Neural progenitor cell (in vitro differentiated cells): Measurements from ENCODE around the gene POLR2L. TPM values are rescaled to one million over a fixed set of nuclear protein-coding genes. Genes with fewer than 3 reads are reported as not detected.

Source experiments
- DNase-seq: peaks from one replicate; pipeline ENCODE4 v3.0.0-alpha.2; 2016; ENCODE audit warnings: low spot score
- H2AFZ ChIP-seq: fragments of 200-600 bp; sonication (generic); replicated peaks from 2 replicates; pipeline ENCODE4 v1.6.1; 2016; ENCODE audit warnings: antibody characterized with exemption
- H3F3A ChIP-seq: fragments of 200-600 bp; sonication (generic); 2 replicates; pipeline ENCODE4 v1.6.1; 2016; ENCODE audit warnings: antibody characterized with exemption, low read depth
- H3K27ac ChIP-seq: fragments of 200-600 bp; sonication (generic); 2 replicates; pipeline ENCODE4 v1.5.1; 2016; ENCODE audit warnings: mild to moderate bottlenecking
- H3K27me3 ChIP-seq: fragments of 200-600 bp; sonication (generic); 2 replicates; pipeline ENCODE4 v1.6.1; 2016; ENCODE audit warnings: mild to moderate bottlenecking, moderate library complexity
- H3K36me3 ChIP-seq: fragments of 200-600 bp; sonication (generic); 2 replicates; pipeline ENCODE4 v1.5.1; 2016
- H3K4me1 ChIP-seq: fragments of 200-600 bp; sonication (generic); 2 replicates; pipeline ENCODE4 v1.6.1; 2016; ENCODE audit warnings: mixed run types
- H3K4me2 ChIP-seq: fragments of 200-600 bp; sonication (generic); 2 replicates; pipeline ENCODE4 v1.6.1; 2016
- H3K4me3 ChIP-seq: fragments of 200-600 bp; sonication (generic); 2 replicates; pipeline ENCODE4 v1.5.1; 2016
- H3K79me2 ChIP-seq: fragments of 200-600 bp; sonication (generic); 2 replicates; pipeline ENCODE4 v1.6.1; 2016; ENCODE audit warnings: low read depth
- H3K9ac ChIP-seq: fragments of 200-600 bp; sonication (generic); 2 replicates; pipeline ENCODE4 v1.6.1; 2016
- H3K9me3 ChIP-seq: fragments of 200-600 bp; sonication (generic); 2 replicates; pipeline ENCODE4 v1.5.1; 2016; ENCODE audit warnings: low read depth
- H4K20me1 ChIP-seq: fragments of 200-600 bp; sonication (generic); 2 replicates; pipeline ENCODE4 v1.6.1; 2016; ENCODE audit warnings: low read depth
- H3K27ac Mint-ChIP-seq: 3 replicates; pipeline ENCODE4 v1.8.0; 2021; ENCODE audit warnings: mixed read lengths
- H3K27me3 Mint-ChIP-seq: 2 replicates; pipeline ENCODE4 v1.8.0; 2022; ENCODE audit warnings: low read depth, mild to moderate bottlenecking, inconsistent platforms, moderate library complexity, mixed read lengths; ENCODE audit not compliant: insufficient read depth
- H3K36me3 Mint-ChIP-seq: 3 replicates; pipeline ENCODE4 v1.8.0; 2021; ENCODE audit warnings: mixed read lengths
- H3K4me1 Mint-ChIP-seq: 3 replicates; pipeline ENCODE4 v1.8.0; 2021; ENCODE audit warnings: mixed read lengths
- H3K4me3 Mint-ChIP-seq: 3 replicates; pipeline ENCODE4 v1.8.0; 2021; ENCODE audit warnings: mild to moderate bottlenecking, moderate library complexity, mixed read lengths
- H3K9me3 Mint-ChIP-seq: 3 replicates; pipeline ENCODE4 v1.8.0; 2020; ENCODE audit warnings: mixed read lengths
- EZH2 ChIP-seq: fragments of 200-600 bp; sonication (generic); IDR thresholded peaks from 2 replicates; pipeline ENCODE4 v1.6.1; 2017; ENCODE audit warnings: antibody characterized with exemption, mild to moderate bottlenecking, moderate library complexity
- EZH2phosphoT487 ChIP-seq: fragments of 200-600 bp; sonication (generic); IDR thresholded peaks from 2 replicates; pipeline ENCODE4 v1.6.1; 2017; ENCODE audit warnings: antibody characterized with exemption
- total RNA-seq: library from RNA; depleted of rRNA; stranded (reverse); fragments of >200 nt; gene quantifications from 2 replicates; pipeline ENCODE4 v1.2.3, GENCODE V29; 2015; ENCODE audit warnings: low replicate concordance
- TF ChIP-seq, protein P1 (sequence below): fragments of 200-600 bp; sonication (generic); IDR thresholded peaks from 2 replicates; pipeline ENCODE4 v1.5.1; 2017; ENCODE audit warnings: antibody characterized with exemption, mild to moderate bottlenecking

POLR2L gene
- total RNA-seq, 1 donor from 2014 or later, result 12.9 TPM

DNA sequence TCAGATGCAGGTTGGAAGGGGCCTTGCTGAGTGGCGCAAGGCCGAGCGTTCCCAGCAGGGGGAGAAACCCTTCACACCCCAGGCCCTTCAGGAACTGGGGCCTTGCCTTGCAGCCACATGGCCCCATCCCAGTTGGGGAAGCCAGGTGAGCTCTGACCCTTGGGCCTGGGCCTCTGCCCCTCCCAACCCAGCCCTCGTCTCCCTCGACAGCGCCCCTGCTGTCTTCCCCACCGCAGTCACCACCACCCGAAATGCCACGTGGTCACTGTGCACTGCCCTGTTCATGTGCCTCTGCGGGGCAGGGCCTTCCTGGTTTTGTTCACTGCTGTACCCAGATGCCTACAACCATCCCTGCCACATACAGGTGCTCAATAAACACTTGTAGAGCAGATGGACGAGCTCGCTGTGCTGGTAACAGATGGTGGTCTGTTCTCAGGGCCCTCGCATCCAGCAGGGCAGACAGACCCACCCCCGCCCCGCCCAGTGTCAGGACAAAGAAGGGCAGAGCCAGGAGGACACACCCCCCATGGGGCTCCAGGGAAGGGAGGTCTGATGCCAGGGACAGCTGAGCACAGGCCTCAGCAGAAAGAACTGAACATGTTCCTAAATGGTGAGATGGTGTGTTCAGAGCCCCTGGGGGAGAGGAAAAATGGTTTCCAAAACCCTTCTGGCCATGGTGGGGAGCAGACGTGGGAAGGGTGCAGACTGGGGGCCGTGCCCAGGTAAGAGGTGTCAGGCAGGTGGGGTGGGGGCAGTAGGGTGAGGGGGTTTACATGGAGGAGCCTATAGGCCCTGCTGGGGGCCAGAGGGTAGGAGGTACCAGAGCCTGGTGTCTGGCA is 3.7 kb downstream of the POLR2L start:
- Mint-ChIP-seq H3K27me3 (peaks cover 10% of the 10 kb centered on the region), H3K4me3 (no peak overlapping the region), H3K27ac (no peak overlapping the region), H3K36me3 (peaks cover 3% of the 10 kb centered on the region), H3K9me3 (no peaks in the 10 kb centered on the region), H3K4me1 (peaks cover 22% of the 10 kb centered on the region)
- DNase-seq, result peak; percentile 47
- Histone ChIP-seq H3K27me3 (peaks cover 7% of the 10 kb centered on the region), H3K4me1 (peaks cover 11% of the 10 kb centered on the region), H2AFZ (no peak overlapping the region), H3K9ac (no peak overlapping the region), H3K79me2 (peaks cover 23% of the 10 kb centered on the region), H4K20me1 (peaks cover 66% of the 10 kb centered on the region), H3K9me3 (no peaks in the 10 kb centered on the region), H3F3A (peaks cover 26% of the 10 kb centered on the region), H3K4me2 (no peak overlapping the region), H3K36me3 (no peaks in the 10 kb centered on the region), H3K4me3 (no peak overlapping the region), H3K27ac (no peak overlapping the region)
- TF ChIP-seq EZH2phosphoT487 (no peak), EZH2 (no peak)
- TF ChIP-seq, protein P1, sequence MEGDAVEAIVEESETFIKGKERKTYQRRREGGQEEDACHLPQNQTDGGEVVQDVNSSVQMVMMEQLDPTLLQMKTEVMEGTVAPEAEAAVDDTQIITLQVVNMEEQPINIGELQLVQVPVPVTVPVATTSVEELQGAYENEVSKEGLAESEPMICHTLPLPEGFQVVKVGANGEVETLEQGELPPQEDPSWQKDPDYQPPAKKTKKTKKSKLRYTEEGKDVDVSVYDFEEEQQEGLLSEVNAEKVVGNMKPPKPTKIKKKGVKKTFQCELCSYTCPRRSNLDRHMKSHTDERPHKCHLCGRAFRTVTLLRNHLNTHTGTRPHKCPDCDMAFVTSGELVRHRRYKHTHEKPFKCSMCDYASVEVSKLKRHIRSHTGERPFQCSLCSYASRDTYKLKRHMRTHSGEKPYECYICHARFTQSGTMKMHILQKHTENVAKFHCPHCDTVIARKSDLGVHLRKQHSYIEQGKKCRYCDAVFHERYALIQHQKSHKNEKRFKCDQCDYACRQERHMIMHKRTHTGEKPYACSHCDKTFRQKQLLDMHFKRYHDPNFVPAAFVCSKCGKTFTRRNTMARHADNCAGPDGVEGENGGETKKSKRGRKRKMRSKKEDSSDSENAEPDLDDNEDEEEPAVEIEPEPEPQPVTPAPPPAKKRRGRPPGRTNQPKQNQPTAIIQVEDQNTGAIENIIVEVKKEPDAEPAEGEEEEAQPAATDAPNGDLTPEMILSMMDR, result peak; percentile 32

DNA sequence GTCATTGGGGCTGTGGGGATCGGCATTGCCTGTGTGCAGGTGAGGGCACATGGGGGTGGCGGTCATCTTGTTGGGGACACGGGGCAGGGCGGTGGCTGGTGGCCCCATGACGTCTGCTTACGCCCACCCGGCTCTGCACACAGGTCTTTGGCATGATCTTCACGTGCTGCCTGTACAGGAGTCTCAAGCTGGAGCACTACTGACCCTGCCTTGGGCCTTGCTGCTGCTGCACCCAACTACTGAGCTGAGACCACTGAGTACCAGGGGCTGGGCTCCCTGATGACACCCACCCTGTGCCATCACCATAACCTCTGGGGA is 4.4 kb downstream of the POLR2L start:
- Histone ChIP-seq H3K9me3 (no peaks in the 10 kb centered on the region), H3K27ac (no peak overlapping the region), H2AFZ (no peak overlapping the region), H3K9ac (no peak overlapping the region), H3K79me2 (peaks cover 23% of the 10 kb centered on the region), H3K36me3 (no peaks in the 10 kb centered on the region), H3F3A (peaks cover 22% of the 10 kb centered on the region), H3K4me3 (no peak overlapping the region), H3K4me1 (peaks cover 7% of the 10 kb centered on the region), H3K27me3 (no peaks in the 10 kb centered on the region), H4K20me1 (peaks cover 69% of the 10 kb centered on the region), H3K4me2 (no peak overlapping the region)
- Mint-ChIP-seq H3K36me3 (peaks cover 3% of the 10 kb centered on the region), H3K4me3 (no peak overlapping the region), H3K9me3 (no peaks in the 10 kb centered on the region), H3K27ac (no peak overlapping the region), H3K4me1 (peaks cover 20% of the 10 kb centered on the region), H3K27me3 (peaks cover 7% of the 10 kb centered on the region)
- no peak for DNase-seq
- TF ChIP-seq EZH2phosphoT487 (no peak), EZH2 (no peak)
- TF ChIP-seq, protein P1, result no peak

DNA sequence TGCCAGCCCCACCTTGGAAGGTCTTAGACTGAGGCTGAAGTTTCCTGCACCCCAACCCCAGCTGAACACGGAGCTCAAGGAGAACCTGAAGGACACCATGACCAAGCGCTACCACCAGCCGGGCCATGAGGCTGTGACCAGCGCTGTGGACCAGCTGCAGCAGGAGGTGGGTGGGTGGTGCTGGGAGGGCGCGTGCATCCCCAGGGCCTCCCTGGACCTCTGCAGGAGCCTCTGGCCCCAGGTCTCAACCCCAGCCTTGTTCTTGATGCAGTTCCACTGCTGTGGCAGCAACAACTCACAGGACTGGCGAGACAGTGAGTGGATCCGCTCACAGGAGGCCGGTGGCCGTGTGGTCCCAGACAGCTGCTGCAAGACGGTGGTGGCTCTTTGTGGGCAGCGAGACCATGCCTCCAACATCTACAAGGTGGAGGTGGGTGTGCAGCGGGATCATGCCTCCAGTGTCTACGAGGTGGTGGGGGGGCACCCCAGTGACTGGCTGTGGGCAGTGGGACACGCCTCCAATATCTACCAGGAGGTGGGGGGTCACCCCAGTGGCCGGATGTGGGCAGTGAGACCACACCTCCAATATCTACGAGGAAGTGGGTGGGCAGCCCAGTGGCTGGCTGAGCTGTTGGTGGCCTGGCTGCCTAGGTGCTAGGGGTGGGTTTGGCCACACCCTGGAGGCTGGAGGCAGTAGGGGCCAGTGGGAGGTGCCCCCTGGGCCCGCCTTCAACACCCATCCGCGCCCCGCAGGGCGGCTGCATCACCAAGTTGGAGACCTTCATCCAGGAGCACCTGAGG is 4.9 kb downstream of the POLR2L start:
- Mint-ChIP-seq H3K4me3 (no peak overlapping the region), H3K27ac (no peak overlapping the region), H3K27me3 (peaks cover 7% of the 10 kb centered on the region), H3K36me3 (peaks cover 3% of the 10 kb centered on the region), H3K9me3 (no peaks in the 10 kb centered on the region), H3K4me1 (peaks cover 21% of the 10 kb centered on the region)
- Histone ChIP-seq H3K27me3 (peaks cover 1% of the 10 kb centered on the region), H3K4me2 (no peak overlapping the region), H3K4me3 (no peak overlapping the region), H2AFZ (no peak overlapping the region), H3K9me3 (no peaks in the 10 kb centered on the region), H3K79me2 (peaks cover 23% of the 10 kb centered on the region), H3F3A (peaks cover 22% of the 10 kb centered on the region), H3K9ac (no peak overlapping the region), H3K27ac (no peak overlapping the region), H3K4me1 (peaks cover 9% of the 10 kb centered on the region), H4K20me1 (peaks cover 69% of the 10 kb centered on the region), H3K36me3 (no peaks in the 10 kb centered on the region)
- no peak for TF ChIP-seq EZH2
- TF ChIP-seq, protein P1, result no peak
- TF ChIP-seq EZH2phosphoT487, result no peak
- no peak for DNase-seq
